Kidney tubule cell (primary cell): ENCODE measurements around the gene MYO18A.

Source experiments
- DNase-seq: peaks from one replicate; pipeline ENCODE4 v3.0.0-alpha.2; 2018; ENCODE audit warnings: low spot score

Gene MYO18A

DNA sequence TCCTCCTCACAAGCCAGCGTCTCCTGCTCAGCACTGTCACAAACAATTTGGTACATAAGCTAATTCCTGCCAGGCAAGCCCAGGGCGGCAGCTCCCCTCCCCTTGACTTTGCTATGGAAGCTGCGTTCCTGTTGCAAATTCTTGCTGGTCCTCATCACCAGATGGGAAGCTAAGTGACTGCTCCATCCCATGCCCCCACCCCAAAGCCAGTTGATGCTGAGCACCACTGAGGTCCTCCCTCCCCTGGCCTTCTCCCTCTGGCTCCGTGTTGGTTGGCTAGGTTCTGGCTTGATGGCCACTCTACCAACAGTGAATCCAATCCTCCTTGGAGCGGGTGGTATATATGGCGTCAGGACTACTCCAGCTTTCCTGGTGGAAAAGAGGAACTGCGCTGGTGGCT, 102.9 kb downstream of the MYO18A start:
- DNase-seq, result no peak

DNA sequence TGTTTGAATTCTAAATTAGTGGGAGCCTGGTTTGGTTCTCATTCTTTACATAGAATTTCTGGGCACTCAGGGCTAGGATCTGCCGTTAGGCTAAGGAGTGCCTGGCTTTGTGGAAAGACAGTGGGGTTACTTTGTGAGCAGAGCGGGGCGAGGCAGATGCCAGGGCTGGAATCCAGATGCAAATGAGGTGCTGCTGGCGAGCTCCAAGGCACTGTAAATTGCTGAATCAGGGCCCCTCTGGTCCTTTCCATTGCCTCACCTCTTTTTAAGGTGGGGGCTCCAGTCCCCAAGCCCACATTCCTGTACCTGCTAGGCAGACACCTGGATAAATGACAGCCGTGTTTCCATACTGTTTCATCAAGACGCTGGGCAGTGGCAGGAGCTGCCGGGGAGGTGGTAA, 103.5 kb downstream of the MYO18A start:
- DNase-seq, result no peak

DNA sequence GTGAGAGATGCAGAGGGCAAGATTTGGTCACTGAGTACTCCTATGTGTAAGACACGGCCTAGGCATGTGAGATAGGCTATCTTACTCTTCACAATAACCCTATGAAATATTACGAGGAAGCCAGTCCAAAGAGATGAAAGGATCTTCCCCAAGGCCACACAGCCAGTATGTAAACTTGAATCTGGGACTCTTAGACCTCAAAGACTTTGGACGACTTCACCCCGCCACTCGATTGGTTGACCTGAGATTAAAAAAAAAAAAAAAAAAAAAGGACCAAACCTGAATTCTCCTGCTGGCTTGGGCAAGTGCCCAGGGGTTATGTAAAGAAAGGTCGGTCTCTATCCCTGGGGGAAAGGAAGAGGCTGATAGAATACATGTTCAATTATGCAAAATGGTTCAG, 104.1 kb downstream of the MYO18A start:
- no peak for DNase-seq

DNA sequence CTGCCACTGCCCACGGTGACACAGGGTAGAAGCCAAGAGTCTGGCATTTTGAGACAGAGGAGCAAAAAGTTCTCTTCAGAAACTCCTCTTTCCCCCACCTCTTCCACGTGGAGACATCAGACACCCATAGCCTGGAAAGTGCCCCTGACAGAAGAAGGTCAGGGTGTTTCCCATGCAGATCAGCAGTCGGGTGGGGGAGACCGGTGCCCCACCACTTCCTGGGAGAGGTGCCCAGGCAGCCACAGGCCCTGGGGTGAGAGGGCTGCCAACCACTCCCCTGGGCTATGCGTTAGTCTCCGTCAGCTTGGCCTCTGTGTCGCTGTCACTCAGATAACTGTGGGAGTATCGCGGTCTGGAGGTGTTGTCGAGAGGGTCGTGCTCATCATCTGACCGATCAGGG, 105.7 kb downstream of the MYO18A start:
- no peak for DNase-seq

DNA sequence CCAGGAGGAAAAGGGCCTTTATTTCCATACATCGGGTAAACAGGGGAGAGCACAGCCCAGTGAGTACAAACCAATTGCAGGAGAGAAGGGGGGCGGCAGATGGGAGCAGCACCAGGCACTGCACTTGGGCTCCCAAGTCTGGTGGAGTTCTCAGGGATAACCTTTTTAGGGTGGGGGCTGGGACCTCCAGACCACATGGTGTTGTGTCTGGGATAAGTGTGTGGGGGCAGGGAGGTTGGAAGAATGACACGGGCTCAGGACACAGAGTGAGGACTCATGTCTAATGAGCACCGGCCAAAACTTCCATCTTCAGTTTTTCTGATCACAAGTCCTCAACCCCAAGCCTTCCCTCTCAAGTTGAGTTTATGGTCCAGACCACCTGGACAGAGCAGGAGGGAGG, 106.7 kb downstream of the MYO18A start:
- DNase-seq, result no peak

DNA sequence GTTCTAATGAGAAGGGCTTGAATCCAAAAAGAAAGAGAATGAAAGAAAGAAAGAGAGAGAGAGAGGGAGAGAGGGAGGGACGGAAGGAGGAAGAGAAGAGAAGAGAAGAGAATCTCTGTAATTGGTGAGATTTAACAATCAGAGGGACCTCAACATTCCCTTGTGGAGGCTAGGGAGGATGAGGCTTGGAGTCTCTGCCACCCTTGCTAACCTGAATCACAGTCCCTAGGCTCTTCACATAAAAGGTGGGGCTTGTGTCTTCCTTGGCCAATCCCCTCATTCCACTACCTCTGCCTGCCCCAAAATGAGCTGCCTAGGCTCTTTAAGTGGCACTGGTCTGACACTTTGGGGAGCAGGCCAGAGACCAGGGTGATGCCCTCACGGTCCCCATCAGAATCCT, 107.2 kb downstream of the MYO18A start:
- no peak for DNase-seq

DNA sequence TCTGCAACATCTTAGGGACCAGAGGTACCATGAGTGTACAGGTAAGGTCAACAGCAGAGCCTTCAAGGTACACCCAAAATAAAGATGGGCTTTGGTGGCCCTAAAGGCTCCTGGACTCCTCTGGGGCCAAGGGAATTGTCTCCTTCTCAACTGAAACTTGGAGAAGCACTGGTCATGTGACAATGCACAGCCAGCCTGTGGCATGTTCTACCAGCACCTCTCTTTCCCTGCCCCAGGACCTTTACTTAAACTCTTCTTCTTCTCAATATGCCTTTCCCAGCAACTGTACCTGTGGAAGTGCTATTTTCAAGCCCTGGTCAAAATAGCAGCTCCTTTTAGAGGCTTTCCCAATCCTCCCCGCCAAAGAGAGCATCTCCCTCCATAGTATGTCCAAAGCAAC, 108.9 kb downstream of the MYO18A start:
- no peak for DNase-seq

DNA sequence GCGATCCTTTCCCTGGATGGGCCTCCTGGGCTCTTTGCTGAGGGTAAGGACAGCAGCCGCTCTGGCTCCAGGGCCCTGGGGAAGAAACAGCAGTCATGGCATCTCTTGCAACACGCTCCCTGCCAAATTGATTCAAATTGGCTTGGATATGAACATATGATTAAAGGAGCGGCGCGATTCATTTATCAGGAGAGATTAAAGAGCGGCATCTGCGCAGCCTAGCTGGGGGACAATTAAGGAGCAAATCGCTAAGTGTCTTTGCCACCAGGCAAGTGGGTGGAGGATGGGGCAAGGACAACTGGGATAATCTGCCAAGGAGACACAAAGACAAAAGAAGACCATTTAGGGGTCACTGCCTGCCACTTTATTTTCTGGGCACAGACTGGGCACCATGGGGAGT, 109.4 kb downstream of the MYO18A start:
- DNase-seq, result no peak

DNA sequence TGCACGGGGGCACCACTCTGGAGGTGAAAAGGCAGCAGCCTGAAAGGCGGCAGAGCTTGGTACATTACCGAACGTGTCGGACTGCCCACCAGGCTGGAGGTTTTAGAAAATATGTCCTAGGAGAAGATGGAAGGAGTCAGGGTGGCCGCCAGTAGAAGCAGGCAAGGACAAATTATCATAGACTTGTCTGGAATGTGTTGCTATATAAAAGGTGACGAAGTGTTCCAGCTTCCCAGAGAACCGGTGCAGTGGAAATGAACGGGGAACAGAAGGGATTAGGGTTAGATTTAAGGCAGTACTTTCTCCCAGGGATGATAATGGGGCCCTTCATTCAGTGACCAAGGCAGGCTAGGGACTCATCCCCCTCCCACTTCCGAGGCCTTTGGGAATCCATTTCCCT, 109.9 kb downstream of the MYO18A start:
- no peak for DNase-seq

DNA sequence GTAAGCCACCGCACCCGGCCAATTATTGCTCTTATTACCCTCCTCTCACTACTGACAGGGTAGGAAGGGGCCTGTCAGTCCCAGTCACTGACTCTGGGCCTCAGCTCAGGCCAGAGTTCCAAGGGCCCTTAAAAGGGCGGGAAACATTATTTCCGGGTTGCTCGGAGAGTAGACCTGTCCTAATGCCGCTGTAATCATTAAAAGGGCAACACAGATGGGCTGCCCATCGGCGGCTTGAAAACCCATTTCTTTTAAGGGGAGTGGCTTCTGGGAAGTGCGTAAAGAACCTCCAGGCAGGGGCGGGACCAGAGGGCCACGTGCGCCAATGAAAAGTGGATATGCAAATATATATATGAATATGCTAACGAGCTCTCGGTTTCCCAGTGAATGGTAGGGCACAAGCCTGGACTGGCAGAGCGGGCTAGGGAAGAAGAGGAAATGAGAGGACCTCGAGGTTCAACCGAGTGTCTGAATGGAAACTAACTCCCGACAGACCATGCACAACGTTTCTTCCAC, 110.6 kb downstream of the MYO18A start:
- peak; percentile 15 for DNase-seq

DNA sequence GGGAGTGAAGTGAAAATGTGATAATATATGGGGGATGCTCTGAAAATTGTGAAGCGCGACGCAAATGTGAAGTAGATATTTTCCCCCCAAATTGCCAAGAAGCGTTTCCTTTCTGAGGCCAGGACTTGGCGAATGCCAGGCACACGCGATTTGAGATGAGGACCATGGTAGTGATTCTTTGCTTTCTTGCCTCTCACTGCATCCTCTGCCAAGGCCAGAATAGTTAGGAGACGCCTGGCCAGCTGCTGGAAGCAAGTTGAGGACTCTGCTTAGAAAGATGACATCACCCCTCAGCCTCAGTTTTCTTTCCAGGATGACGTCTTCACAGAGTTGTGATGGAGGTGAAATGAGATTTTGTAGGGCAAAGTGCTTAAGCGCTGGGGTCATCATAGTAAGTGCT, 111.4 kb downstream of the MYO18A start:
- DNase-seq, result no peak

DNA sequence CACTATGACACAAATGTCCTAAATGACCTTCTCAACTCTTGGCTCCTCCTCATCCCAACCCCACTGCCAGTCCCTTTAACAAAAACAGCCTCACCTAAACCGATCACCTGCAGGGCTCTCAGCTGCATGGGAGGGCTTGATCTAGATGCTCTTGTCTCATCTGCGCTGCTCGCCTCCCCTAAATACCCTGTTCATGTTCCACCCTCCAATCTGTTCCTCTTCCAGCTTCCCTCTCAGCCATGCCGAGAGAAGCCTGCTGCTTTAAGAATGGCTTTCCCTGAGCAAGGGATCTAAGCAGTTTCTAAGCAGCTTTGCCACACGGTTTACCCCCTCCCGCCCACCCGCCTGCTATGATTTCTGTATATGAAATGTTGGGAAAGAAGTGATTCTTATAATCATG, 113.6 kb downstream of the MYO18A start:
- no peak for DNase-seq

DNA sequence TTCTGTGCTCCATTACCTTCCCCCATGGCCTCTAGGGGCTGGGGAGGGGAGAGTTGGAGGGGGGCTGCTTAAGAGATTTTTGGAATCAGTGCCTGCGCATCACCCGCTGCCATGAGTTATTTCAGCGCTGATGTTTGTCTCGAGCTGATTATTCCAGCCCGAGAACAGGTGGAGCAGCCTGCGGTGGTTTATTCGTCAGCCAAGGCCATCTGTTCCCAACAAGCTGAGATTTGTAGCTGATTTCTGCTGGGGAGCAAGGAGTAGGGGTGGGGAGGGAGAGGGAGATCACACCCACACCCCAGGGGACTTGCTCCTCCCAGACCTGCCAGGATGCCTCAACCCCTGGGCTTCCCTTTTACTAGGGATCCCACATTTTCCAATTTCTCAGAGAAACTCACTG, 114.2 kb downstream of the MYO18A start:
- DNase-seq, result no peak

DNA sequence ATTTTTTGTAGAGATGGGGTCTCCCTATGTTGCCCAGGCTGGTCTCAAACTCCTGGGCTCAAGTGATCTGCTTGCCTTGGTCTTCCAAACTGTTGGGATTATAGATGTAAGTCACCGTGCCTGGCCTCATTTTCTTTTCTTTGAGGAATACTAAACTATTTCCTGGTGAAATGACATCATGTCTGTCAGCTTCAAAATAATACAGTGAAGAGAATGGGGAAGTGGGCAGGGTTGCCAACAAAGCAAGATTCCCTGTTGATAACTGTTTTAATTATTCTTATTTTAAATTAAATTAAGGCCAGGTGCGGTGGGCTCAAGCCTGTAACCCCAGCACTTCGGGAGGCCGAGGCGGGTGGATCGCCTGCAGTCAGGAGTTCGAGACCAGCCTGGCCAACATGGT, 116.2 kb downstream of the MYO18A start:
- DNase-seq, result peak; percentile 42

DNA sequence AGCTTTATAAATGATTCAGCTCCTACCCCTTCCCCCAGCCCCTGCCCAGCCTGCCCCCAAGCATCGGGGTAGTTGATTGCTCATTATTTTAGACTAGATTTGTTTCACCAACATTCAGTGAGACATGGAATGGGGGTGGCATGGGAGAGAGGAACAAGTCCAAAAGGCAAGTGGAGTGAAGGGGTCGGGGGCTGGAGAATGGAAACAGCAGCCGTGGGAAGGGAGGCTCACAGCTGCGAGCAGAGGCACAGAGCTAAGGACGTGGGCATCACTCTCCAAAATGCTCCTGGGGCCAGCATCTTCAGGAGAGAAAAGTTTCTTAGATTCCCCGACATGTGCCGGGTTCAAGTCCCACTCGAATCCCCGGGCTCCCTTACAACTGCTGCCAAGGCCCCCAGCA, 118.0 kb downstream of the MYO18A start:
- no peak for DNase-seq

DNA sequence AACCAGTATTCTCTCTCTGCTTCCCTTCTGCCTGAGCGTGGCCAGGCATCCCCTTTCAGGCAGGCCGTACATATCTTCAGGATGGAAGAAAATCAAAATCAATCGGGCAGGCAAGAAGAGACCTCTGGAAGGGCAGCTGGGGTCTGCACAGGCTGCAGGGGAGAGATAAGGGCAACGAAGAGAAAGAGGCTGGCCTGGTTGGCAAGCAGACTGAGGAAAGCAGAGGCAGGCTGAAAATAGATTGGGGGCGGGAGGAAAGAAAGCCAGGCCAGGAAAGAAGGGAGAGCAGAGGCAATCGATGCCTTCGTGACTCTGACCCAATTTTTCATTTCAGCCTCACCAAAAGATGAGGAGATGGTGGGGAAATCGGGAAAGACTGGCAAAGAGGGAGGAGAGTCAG, 119.2 kb downstream of the MYO18A start:
- DNase-seq, result no peak

DNA sequence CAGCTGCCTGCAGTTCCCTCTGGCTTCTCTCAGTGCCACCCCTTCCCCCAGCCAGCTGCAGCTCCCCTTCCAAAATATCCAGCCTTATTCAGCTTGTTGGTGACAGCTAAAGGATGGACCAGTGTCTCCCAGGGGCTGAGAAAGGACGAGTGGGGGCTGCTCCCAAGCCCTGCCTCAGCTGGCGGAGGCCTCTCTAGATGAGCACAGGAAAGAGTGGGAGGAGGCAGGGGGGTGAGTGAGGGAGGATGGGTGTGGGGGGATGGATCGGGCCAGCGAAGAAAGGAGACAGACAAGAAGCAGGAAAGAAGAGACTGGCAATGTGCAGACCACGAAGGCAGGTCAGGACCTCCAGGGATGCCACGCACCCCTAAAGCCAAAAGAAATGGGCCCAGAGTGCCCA, 119.7 kb downstream of the MYO18A start:
- no peak for DNase-seq

DNA sequence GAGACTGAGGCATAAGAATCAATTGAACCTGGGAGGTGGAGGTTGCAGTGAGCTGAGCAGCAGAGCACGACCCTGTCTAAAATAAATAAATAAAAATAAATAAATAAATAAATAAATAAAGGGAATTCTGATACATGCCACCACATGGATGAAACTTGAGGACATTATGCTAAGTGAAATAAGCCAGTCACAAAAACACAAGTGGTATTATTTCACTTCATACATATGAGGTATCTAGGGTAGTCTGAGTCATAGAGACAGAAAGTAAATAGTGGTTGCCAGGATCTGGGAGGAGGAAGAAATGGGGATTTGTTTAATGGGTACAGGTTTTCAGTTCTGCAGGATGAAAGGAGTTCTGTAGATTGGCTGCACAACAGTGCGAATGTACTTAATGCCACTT, 120.9 kb downstream of the MYO18A start:
- peak; percentile 82 for DNase-seq

DNA sequence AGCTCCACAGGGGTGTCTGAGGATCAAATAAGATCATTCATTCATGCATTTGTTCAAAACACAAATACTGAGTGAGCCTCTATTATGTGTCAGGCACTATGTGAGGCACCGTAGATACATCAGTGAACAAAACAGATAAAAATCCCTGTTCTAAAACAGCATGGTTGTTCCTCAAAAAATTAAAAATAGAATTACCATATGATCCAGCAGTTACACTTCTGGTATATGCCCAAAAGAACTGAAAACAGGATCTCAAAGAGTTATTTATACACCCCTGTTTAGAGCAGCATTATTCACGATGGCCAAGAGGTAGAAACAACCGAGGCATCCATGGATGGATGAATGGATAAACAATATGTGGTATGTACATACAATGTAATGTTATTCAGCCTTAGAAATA, 121.8 kb downstream of the MYO18A start:
- no peak for DNase-seq

DNA sequence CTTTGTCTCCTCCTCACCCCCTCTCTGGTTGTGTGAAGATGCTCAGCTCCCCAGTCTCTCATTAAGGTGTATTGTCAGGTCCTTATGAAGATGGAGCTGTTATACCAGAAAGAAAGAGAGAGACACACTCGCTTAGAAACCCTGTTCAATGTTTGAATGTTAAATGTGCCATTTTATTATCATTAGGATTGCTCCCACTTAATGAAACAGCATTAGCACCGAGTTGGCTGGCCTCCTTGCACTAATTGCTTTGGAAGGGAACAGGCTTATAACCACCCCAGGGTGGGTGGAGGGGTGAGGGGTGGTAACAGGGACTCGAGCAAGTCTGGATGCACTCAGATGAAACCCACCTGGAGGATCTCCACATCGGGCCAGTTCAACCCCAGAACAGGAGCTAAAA, 122.8 kb downstream of the MYO18A start:
- no peak for DNase-seq

DNA sequence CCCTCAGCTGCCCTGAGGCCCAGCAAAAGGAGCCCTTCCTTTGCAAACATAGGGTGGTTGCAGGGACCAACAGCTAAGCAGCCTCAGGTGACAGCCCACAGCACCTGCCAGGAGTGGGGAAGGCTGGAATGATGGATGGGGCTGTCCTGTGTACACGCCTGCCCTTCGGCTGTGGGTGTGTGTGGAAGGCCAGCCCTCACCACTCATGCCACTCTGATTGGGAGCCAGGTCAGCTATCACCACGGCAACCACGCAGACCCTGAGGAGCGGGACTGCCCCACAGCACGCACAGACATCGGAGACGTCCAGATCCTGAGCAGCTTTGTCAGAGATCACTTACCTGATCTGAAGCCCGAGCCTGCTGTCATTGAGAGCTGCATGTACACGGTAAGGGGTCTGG, 125.4 kb downstream of the MYO18A start:
- DNase-seq, result no peak

DNA sequence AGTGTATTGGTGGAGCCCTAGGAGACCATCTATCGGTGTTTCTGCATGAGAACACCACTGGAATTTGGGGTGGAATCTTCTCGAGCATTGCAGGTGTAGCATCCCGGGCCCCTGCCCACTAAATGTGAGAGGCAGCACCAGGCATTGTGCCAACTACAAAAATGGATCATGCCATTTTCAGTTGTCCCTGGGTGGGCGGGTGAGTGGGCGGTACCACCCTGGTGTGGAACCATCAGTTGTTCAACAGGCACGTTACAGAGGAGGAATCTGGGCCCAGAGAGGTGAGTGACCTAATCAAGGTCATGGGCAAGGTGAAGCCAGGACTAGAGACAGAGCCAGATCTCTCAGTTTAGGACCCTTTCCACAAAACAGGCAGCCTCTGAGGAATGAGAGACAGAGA, 128.5 kb downstream of the MYO18A start:
- DNase-seq, result peak; percentile 22

DNA sequence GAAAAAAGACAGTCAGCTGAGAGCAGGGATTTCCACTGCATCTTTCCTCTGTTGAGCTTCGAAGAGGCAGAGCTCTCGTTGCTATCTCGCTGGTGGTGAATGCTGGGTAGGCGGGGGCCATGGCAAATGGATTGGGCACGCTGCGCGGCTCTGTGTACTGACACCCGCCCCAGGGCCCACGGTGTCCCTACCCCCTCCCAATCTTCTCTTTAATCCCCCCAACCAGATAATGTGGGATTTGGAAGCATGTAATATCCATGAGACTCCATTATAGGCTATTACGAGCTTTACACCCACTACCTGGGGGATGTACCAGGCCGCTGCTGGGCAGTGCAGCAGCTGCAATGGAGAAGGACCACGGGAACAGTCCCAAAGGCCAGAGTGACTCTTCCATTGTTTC, 129.0 kb downstream of the MYO18A start:
- DNase-seq, result no peak

DNA sequence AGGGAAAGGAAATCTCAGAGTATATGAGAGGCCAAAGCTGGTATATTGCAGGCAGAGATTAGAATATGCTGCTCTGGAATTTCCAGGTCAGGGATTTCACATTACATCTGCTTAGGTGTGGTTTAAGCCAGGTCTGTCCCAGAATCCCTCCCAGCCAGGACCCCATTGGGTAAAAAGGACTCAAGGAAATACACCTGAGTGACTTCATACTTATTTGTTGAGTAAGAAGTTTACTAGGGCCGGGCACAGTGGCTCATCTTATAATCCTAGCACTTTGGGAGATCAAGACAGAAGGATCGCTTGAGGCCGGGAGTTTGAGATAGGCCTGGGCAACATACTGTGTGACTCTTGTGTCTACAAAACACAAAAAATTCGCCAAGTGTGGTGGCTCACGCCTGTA, 130.0 kb downstream of the MYO18A start:
- peak; percentile 62 for DNase-seq

DNA sequence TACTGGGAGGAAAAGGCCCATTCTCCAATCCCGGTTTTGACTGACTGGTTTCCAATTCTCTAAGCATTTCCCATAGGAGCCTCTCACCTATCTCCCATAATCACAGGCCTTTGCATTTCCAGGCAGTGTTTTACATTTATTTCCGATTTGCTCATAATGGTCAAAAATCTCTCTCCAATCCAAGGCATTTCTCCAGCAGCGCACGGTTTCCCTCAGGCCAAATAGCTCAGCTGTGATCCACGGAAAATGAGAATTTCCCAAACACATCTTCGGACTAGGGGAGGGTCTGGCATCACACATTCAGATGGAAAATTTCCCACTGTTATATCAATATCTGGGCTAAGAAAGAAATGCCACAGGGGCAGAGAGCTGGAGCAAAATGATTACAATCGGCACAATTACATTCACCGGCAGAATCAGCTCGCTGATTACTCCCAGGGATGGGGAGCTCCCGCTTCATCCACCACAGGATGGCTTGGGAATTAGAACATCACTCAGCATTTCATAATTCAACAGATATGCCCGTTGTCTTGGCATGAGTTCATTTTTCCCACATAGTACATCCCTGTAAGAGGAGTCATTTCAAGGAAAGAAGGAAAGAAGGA, 130.6 kb downstream of the MYO18A start:
- no peak for DNase-seq
